DMS53 (cell line): ENCODE measurements around the gene SPATA20.
A peak's percentile ranks its signal among the peaks of the same experiment; 100 is the strongest.

Experiments
- DNase-seq: peaks from one replicate; lab custom pipeline; 2025; lab: John Stamatoyannopoulos, UW

Gene SPATA20

GRCh38 chr17:50579399-50579798 is 32.4 kb downstream of the SPATA20 start:
- no peak for DNase-seq

DNA sequence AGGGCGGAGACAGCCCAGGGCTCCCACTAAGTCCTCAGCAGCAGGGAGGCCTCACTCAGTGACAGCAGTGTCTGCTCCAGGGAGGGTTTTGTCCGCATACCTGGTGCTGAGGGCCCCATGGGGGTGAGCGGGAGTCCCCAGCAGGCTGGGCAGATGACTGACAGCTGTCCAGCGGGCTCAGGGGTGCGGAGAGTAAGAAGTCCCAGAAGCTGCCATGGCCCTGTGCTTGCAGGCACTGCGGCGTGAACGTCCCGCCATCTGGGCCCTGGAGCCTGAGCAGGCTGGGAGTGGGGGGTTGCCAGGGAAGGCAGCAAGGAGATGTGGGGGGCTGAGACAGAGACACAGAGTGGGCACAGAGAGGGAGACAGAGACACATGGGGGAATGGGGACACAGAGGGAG is 33.7 kb downstream of the SPATA20 start:
- DNase-seq = no peak

DNA sequence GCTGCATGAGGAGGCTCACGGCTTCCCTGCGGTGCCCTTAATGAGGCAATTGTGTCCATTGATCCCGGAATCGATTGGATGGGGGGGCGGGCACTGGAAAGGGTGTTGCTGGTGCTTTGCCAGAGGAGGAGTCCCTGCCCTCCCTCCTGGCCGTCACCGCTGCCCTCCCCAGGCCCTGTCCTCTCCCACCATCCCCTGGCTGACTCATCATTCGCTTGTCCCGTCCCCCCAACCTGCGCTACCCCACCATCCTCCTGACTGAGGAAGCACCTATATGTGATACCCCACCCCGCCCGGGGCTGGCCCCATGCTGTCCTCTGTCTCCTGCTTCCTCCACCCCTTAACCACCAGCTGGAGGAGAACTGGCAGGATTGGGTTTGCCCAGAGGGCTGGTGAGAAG is 34.3 kb downstream of the SPATA20 start:
- DNase-seq = no peak

GRCh38 chr17:50582741-50583140 is 35.8 kb downstream of the SPATA20 start:
- no peak for DNase-seq

DNA sequence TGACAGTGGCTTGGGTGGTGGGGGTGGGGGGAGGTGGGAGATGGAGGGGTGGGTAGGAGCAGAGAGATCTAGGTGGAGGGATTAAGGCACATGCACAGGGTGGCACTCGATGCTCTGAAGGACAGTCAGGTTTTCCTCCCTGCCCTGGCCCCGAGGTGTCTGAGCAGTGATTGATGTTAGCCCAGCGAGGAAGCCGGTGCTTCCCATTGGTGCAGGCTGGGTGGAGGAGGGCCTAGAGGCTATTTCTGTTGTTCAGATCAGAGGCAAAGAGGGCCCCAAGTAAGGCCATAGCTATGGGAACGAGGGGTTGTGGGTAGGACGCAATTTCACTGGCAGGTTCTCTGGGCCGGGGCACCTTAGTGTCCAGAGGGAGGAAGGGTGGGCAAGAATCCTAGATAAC is 36.7 kb downstream of the SPATA20 start:
- DNase-seq = no peak

GRCh38 chr17:50584116-50584515 is 37.1 kb downstream of the SPATA20 start:
- DNase-seq = no peak

DNA sequence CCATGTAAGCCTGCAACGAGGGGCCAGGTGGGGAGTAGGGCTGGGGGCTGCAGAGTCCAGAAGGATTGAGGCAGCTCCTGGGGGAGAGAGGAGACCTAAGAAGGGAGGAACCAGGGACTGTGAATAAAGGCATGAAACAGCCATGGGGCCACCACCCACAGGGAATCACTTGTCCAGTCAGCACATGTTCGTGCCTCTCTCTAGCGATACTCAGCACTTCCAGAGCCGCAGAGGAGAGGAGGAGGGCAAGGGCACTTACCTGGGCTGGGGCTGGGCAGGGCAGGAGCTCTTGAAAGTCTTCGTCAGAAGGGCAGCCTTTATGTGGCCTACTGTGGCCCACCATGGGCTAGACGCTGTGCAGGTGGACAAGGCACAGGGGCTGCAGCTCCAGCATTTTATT is 37.8 kb downstream of the SPATA20 start:
- DNase-seq = no peak

DNA sequence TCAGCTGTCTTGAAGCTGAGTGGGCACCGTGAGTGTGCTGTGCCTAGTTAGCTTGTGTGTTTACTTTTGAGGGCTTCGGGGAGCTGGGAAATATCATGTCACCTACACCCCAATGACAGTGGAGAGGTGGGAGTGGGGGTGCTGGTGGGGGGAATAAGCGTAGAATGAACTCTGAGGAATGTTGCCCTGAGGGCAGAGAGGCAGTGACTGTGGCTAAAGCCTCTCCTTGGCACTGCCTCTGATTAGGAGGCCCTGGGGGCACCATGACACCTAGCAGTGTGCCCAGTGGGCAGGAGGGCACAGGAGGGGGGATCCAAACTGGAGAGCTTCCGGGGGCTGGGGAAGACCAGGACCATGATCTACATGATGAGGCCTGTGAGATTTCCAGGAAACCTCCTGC is 38.4 kb downstream of the SPATA20 start:
- DNase-seq = no peak

DNA sequence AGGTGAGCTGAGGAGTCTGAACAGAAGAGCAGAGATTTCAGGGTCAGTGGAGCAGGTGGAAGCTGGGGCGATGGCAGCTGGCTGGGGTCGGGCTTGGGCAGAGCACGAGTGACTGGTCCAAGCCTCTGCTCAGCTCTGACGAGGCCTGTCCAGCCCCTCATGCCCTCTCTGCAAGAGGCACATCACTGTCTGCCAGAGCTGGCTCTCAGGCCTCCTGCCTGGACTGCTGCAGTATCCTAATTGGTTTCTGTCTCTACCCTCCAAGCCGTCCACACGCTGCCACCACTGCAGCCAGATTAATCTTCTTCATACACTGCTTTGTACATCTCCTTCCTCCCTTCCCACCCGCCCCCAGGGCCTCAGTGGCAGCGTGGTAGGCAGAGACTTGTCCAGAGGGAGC is 38.9 kb downstream of the SPATA20 start:
- no peak for DNase-seq

- DNase-seq = no peak
Observed at GRCh38 chr17:50586421-50587247, 39.7 kb downstream of the SPATA20 start.

DNA sequence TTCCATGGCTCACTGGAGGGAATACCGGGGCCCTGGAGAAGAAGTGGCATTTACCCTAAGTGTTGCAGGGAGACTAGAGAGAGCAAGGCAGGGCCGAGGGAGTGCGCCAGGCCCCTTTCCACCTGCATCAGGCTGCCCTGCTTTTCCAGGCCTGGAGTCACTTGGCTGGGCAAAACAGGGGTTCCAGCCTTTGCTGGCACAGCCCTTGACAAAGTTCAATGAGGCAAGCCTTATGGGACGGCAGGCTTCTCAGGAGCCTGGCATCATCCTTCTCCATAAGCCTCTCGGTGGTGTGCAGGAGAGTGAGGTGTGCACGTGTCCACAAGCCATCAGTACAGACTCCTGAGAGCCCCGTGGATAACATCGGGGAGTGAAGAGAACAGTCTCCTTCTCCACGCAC is 40.6 kb downstream of the SPATA20 start:
- DNase-seq = no peak

GRCh38 chr17:50588391-50589049 is 41.5 kb downstream of the SPATA20 start:
- DNase-seq = no peak

GRCh38 chr17:50589095-50589705 is 42.2 kb downstream of the SPATA20 start:
- DNase-seq = peak; percentile 62

DNA sequence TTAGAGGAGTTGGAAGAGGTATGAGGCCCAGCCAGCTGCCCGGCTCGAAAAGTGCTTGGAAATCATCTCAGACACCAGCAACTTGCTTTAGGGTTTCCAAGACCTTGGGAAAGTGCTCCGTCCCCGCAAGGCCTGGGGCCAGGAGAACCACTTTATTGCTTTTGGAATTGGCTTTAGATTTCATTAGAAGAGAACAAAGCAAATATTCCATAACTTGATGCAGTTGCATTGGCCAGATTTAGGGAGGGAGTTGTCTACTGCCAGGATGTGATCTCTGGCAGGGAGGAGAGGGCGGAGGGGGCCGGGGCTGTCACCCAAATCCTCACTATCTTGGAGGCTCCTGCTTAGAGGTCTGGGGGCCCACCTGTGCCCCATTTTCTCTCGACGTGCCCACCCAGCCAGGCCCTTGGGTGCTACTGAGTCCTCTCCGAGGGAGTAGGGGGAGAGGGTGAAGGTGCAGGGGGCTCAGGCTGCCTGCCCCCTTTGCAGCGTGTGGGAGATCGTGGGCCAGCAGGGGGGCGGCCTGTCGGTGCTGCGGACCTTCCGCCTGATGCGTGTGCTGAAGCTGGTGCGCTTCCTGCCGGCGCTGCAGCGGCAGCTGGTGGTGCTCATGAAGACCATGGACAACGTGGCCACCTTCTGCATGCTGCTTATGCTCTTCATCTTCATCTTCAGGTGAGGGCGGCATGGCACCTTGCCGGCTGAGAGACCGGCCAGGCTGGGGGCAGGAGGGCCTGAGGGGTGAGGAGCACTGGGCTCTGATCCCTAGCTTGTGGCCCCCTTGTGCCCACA is 44.2 kb downstream of the SPATA20 start:
- DNase-seq = no peak

DNA sequence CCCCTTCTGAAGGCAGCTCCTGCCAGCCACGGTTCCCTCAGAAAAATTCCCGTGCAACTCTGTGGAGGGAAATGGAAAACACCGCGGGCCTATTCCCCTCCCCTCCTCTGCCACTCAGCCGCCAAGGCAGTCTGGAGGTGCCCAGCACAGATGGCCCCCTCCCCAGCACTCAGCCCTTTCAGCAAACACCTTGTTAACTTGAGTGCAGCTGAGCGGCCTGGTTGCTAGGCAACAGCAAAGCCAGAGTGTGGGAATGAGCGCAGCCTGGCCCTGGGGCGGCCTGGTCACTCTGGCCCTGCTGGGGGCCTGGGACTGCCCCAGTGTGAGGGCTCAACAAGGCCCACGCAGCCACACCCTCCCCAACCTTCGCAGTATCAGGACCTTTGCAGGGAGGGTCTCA is 46.3 kb downstream of the SPATA20 start:
- DNase-seq = peak; percentile 96

DNA sequence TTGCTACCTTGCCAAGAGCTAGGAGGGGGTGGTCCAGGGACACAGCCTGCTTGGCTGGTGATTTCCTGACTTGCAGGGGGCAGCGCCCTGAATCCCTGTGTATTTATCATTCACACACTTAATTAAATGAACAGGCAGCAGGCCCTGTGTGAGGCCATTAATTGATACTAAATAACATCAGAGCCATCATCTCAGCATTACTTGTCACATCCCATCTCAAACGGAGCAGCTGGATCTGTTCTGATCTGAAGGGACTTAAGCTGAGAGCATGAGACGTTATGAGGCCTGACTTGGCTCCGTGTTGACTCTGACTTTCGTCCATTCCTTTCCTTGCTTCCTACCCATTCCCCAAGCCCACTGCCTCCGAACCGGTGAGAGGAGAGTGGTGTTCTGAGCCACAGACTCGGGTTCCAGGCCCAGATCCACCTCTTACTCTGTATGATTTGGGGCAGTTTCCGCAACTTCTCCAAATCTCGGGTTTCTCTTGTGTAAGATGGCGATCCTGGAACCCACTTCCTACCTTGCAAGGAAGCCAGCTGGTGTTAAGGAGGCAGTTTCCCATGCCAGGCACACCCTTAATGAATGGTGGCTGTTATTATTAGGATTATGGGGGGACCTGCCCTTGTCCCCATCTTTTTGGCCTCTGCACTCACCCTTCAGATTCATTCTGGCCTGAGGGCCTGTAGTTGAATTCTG is 47.3 kb downstream of the SPATA20 start:
- DNase-seq = peak; percentile 22

- DNase-seq = no peak
Observed at GRCh38 chr17:50594892-50595291, 47.9 kb downstream of the SPATA20 start.

DNA sequence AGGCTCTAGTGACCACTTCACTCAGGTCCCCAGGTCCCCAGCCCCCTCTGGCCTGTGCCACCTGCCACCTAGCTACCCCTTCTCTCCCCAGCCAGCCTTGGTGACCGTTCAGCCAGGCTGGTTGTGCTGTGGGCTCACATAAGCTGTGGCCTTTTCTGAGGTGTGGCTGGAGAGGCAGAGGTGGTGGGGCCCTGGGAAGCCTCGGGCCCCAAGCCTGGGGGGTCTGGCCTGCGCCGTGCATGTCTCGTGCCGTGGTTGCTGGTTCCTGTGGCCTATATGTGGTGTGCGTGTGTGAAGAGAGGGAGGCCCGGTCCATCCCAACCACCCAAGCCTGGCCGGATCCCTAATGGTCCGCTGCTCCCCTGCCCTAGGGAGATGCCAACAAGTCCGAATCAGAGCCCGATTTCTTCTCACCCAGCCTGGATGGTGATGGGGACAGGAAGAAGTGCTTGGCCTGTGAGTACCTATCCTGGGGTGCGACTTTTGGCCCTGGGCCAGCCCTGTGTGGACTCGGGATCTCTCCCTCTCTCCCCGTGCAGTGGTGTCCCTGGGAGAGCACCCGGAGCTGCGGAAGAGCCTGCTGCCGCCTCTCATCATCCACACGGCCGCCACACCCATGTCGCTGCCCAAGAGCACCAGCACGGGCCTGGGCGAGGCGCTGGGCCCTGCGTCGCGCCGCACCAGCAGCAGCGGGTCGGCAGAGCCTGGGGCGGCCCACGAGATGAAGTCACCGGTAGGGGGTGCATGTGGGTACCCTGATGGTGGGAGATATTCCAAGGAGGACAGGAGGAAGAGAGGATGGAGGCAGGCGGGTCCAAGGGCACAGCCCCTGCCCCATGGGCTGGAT is 49.4 kb downstream of the SPATA20 start:
- no peak for DNase-seq

DNA sequence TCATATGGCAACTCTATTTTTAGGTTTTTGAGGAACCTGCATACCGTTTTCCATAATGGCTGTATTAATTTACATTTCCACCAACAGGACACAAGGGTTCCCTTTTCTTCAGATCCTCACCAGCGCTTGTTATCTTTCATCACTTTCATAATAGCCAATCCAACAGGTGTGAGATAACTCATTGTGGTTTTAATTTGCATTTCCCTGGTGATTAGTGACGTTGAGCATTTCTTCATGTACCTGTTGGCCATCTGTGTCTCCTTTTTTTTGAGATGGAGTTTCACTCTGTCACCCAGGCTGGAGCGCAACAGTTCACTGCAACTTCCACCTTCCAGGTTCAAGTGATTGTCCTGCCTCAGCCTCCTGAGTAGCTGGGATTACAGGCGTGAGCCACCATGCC is 51.5 kb downstream of the SPATA20 start:
- no peak for DNase-seq

- no peak for DNase-seq
Observed at GRCh38 chr17:50599606-50600005, 52.6 kb downstream of the SPATA20 start.

DNA sequence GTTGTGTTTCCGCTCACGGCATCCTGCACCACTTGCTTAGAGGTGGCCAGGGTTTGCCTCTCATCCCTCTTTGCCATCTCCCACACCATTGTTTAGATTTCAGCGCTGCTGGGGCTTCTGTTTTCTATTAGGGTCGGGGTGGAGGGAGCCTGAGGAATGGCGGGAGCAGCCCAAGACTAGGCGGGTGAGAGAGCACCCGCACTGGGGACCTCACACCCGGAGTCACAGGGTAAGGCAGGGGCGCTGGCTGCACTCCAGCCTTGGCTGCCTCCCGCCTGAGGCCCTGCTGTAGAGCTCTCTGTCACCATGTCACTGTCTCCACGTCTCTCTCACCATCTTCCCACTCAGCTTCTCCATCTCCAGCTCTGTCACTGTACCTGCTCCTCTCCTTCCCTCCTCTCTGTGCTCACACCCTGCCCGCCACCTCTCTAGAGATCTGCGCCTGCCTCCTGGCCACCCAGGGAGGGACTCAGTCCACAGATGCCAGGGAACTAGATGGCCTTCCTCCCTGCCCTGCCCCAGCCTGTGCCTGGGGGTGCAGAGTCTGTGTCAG is 54.9 kb downstream of the SPATA20 start:
- no peak for DNase-seq
